SU-DHL-6 (cell line): ENCODE measurements around the gene PRRG3.

ENCODE experiments used
- H2AFZ ChIP-seq: fragments of 200-600 bp; sonication (generic); 2 replicates; pipeline ENCODE4 v1.6.1; 2014; ENCODE audit warnings: low read depth, mild to moderate bottlenecking, moderate library complexity, mixed read lengths, antibody characterized with exemption, low read length; ENCODE audit not compliant: severe bottlenecking
- H3F3A ChIP-seq: fragments of 200-600 bp; shearing (Covaris generic); 2 replicates; pipeline ENCODE4 v1.6.0; 2016; ENCODE audit warnings: antibody characterized with exemption, mild to moderate bottlenecking; ENCODE audit not compliant: insufficient read depth
- H3K27ac ChIP-seq: fragments of 200-600 bp; sonication (generic); 2 replicates; pipeline ENCODE4 v1.5.1; 2016; ENCODE audit warnings: low read depth, mild to moderate bottlenecking, low read length, moderate library complexity, mixed read lengths
- H3K27me3 ChIP-seq: fragments of 200-600 bp; sonication (generic), shearing (Covaris generic); 2 replicates; pipeline ENCODE4 v1.6.0; 2014; ENCODE audit warnings: mild to moderate bottlenecking, low read length
- H3K36me3 ChIP-seq: fragments of 200-600 bp; sonication (generic); 2 replicates; pipeline ENCODE4 v1.6.1; 2014; ENCODE audit warnings: mild to moderate bottlenecking, low read length, mixed read lengths
- H3K4me2 ChIP-seq: fragments of 300-600, 200-600 bp; shearing (Covaris generic), sonication (generic); 2 replicates; pipeline ENCODE4 v1.6.0; 2014; ENCODE audit warnings: low read length, low read depth, mild to moderate bottlenecking; ENCODE audit not compliant: poor library complexity, severe bottlenecking
- H3K4me3 ChIP-seq: fragments of 200-600 bp; sonication (generic); 2 replicates; pipeline ENCODE4 v1.5.1; 2014; ENCODE audit warnings: antibody characterized with exemption, low read length, mild to moderate bottlenecking, mixed read lengths; ENCODE audit not compliant: insufficient read depth, poor library complexity, severe bottlenecking
- H3K79me2 ChIP-seq: fragments of 200-600 bp; sonication (generic); 2 replicates; pipeline ENCODE4 v1.6.1; 2014; ENCODE audit warnings: mild to moderate bottlenecking, low read length, moderate library complexity; ENCODE audit not compliant: insufficient read depth
- H3K9ac ChIP-seq: fragments of 200-600 bp; sonication (generic); 2 replicates; pipeline ENCODE4 v1.7.0; 2014; ENCODE audit warnings: mild to moderate bottlenecking, low read length
- H3K9me2 ChIP-seq: fragments of 200-600 bp; sonication (generic); replicated peaks from 2 replicates; pipeline ENCODE4 v1.6.1; 2014; ENCODE audit warnings: low read length; ENCODE audit not compliant: insufficient read depth
- H3K9me3 ChIP-seq: fragments of 200-600 bp; sonication (generic); 2 replicates; pipeline ENCODE4 v1.6.1; 2014; ENCODE audit warnings: low read length, mixed read lengths; ENCODE audit not compliant: insufficient read depth
- H4K20me1 ChIP-seq: fragments of 200-600 bp; sonication (generic); 2 replicates; pipeline ENCODE4 v1.6.1; 2014; ENCODE audit warnings: low read depth, mild to moderate bottlenecking, antibody characterized with exemption, low read length, moderate library complexity, mixed read lengths
- CTCF ChIP-seq: fragments of 200-600 bp; sonication (generic); IDR thresholded peaks from one replicate; pipeline ENCODE4 v1.5.1; 2017; ENCODE audit warnings: antibody characterized with exemption, mild to moderate bottlenecking, low read length, moderate library complexity; ENCODE audit not compliant: insufficient read depth, poor library complexity, severe bottlenecking
- EZH2phosphoT487 ChIP-seq: fragments of 200-600 bp; sonication (generic), shearing (Covaris generic); conservative IDR thresholded peaks from 2 replicates; pipeline ENCODE4 v1.6.1; 2018; ENCODE audit warnings: mild to moderate bottlenecking, antibody characterized with exemption, low read length, moderate library complexity, mixed read lengths

PRRG3 gene

GRCh38 chrX:151688695-151689094, 6.6 kb upstream of the PRRG3 start:
- no peaks in the 10 kb centered on the region for H3K36me3 ChIP-seq
- no peaks in the 10 kb centered on the region for H3K27me3 ChIP-seq
- no peaks in the 10 kb centered on the region for H3K79me2 ChIP-seq
- no peak overlapping the region for H3K4me3 ChIP-seq
- TF ChIP-seq CTCF (no peak), EZH2phosphoT487 (no peak)
- no peak overlapping the region for H3K9ac ChIP-seq
- H4K20me1 ChIP-seq, result no peaks in the 10 kb centered on the region
- H3K9me2 ChIP-seq, result no peaks in the 10 kb centered on the region
- no peak overlapping the region for H3K27ac ChIP-seq
- no peak overlapping the region for H2AFZ ChIP-seq
- H3K9me3 ChIP-seq, result no peaks in the 10 kb centered on the region
- no peaks in the 10 kb centered on the region for H3F3A ChIP-seq
- H3K4me2 ChIP-seq, result no peak overlapping the region

DNA sequence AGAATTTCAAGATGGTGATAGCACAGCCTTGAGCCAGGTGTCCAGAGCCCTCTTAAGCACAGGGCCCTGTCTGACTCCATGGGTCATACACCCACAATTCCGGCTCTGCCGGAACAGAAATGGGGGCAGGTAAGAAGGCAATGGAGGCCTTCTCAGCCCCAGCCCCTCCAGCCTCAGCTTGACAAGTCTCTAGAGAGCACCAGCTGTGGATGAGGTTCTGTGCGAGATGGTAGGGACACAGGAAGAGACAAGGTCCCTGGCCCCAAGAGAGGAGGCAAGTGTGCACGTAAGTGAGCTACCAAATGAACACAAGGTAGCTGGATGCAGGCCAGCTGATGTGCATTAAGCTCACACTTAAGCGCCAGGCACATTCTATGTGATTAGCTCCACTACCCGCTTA, 2.4 kb upstream of the PRRG3 start:
- Histone ChIP-seq H2AFZ (no peak overlapping the region), H4K20me1 (no peaks in the 10 kb centered on the region), H3K4me3 (no peak overlapping the region), H3K27ac (no peak overlapping the region), H3K36me3 (no peaks in the 10 kb centered on the region), H3K9me2 (no peaks in the 10 kb centered on the region), H3K9me3 (no peaks in the 10 kb centered on the region), H3K9ac (no peak overlapping the region), H3F3A (no peaks in the 10 kb centered on the region), H3K4me2 (no peak overlapping the region), H3K79me2 (no peaks in the 10 kb centered on the region), H3K27me3 (no peaks in the 10 kb centered on the region)
- no peak for TF ChIP-seq CTCF
- no peak for TF ChIP-seq EZH2phosphoT487

GRCh38 chrX:151694121-151694520, 1.1 kb upstream of the PRRG3 start:
- Histone ChIP-seq H3K9ac (no peak overlapping the region), H2AFZ (no peak overlapping the region), H3K4me2 (no peak overlapping the region), H3K27me3 (no peaks in the 10 kb centered on the region), H3K36me3 (no peaks in the 10 kb centered on the region), H3K9me2 (no peaks in the 10 kb centered on the region), H3K27ac (no peak overlapping the region), H3K9me3 (no peaks in the 10 kb centered on the region), H3K4me3 (no peak overlapping the region), H4K20me1 (no peaks in the 10 kb centered on the region), H3K79me2 (no peaks in the 10 kb centered on the region), H3F3A (no peaks in the 10 kb centered on the region)
- TF ChIP-seq EZH2phosphoT487, result no peak
- no peak for TF ChIP-seq CTCF
